ENCODE data around the gene RRP8. TPM values are rescaled to one million over a fixed set of nuclear protein-coding genes. Genes with fewer than 3 reads are reported as not detected.

The RRP8 gene
- total and polyA plus RNA-seq, 9 of the 15 experiments (the other 6 are each of a cell fraction or from before 2014, with no cell fraction given) = 5.7 to 47.3 (median 32.6) TPM

- no peak for TF ChIP-seq BRF1 (IDR thresholded peaks at IDR 0.05; ENCODE audit: borderline replicate concordance, extremely low read depth, insufficient read length)
- TF ChIP-seq ARHGAP35 (IDR thresholded peaks at IDR 0.05; ENCODE audit: partially characterized antibody) = no peak
- no peak for TF ChIP-seq KLF10 (CRISPR knock-in tag; IDR thresholded peaks at IDR 0.05)
- TF ChIP-seq NEUROD1 (IDR thresholded peaks at IDR 0.05; ENCODE audit: borderline replicate concordance, low read depth, low read length, partially characterized antibody) = peak; percentile 31
- no peak for TF ChIP-seq IRF2 (CRISPR knock-in tag; IDR thresholded peaks at IDR 0.05)
- peak; percentile 78 for TF ChIP-seq POLR2A (conservative IDR thresholded peaks at IDR 0.05)
- TF ChIP-seq NR2C1 (IDR thresholded peaks at IDR 0.05) = peak; percentile 9; the same call in 1 of the 2 replicates
- no peak for TF ChIP-seq NR2C1 (tag; IDR thresholded peaks at IDR 0.05)
- peak; percentile 19 to 66; a peak in 3 of 4 replicates for TF ChIP-seq MNT (conservative IDR thresholded peaks at IDR 0.05)
- TF ChIP-seq SMAD1 (IDR thresholded peaks at IDR 0.05; ENCODE audit: low read depth, low read length, partially characterized antibody) = no peak
- 0 out of 2 replicates have a peak, but pooled peaks have one; percentile 33 for TF ChIP-seq KLF1 (tag; IDR thresholded peaks at IDR 0.05)
- TF ChIP-seq RBM39 (optimal IDR thresholded peaks at IDR 0.05; ENCODE audit: low read depth, low read length) = no peak
- TF ChIP-seq STAG1 (CRISPR knock-in tag; IDR thresholded peaks at IDR 0.05; ENCODE audit: borderline replicate concordance) = no peak
- TF ChIP-seq E4F1 (CRISPR knock-in tag; IDR thresholded peaks at IDR 0.05; ENCODE audit: borderline replicate concordance) = no peak
- TF ChIP-seq RFX5 (IDR thresholded peaks at IDR 0.05; ENCODE audit: low read depth, low read length) = peak; percentile 99
- TF ChIP-seq DPF2 (IDR thresholded peaks at IDR 0.05) = no peak
- no peak for TF ChIP-seq CREB3 (tag; conservative IDR thresholded peaks at IDR 0.05; ENCODE audit: low read depth)
- TF ChIP-seq CREB1 (IDR thresholded peaks at IDR 0.05) = peak; percentile 97
- peak; percentile 98 for TF ChIP-seq CREB1 (CRISPR knock-in tag; IDR thresholded peaks at IDR 0.05)
- TF ChIP-seq TEAD4 (IDR thresholded peaks at IDR 0.05; ENCODE audit: low read length) = peak; percentile 19; the same call in 1 of the 2 replicates
- no peak for TF ChIP-seq TEAD4 (CRISPR knock-in tag; IDR thresholded peaks at IDR 0.05; ENCODE audit: borderline replicate concordance)
- no peak for TF ChIP-seq MBD1 (CRISPR knock-in tag; IDR thresholded peaks at IDR 0.05)
- no peak for TF ChIP-seq ZNF445 (CRISPR knock-in tag; IDR thresholded peaks at IDR 0.05; ENCODE audit: low read depth)
Observed at GRCh38 chr11:6619004-6619745, 15.8 kb upstream of the RRP8 start, which contains the start of gene TPP1 (continued).

All from K562 (cell line).